ENCODE data around the gene CDC27.

Gene CDC27

GRCh38 chr17:47070266-47070665 lies 118.8 kb downstream of the CDC27 start:
- DNase-seq (ENCODE audit: low read depth): peak; percentile 16
